HG03442 (cell line): ENCODE results near the gene SIK1.

Source experiments
- ATAC-seq: cut with Tn5 transposase; IDR thresholded peaks from one replicate; pipeline ENCODE4 v1.9.1; 2021; ENCODE audit warnings: mild to moderate bottlenecking, moderate library complexity; ENCODE audit not compliant: unreplicated experiment

The SIK1 gene

GRCh38 chr21:43369124-43369523 is 57.8 kb downstream of the SIK1 start:
- no peak for ATAC-seq

- no peak for ATAC-seq
Measured at GRCh38 chr21:43368685-43369084, 58.2 kb downstream of the SIK1 start.

GRCh38 chr21:43367859-43368258 is 59.1 kb downstream of the SIK1 start:
- no peak for ATAC-seq

DNA sequence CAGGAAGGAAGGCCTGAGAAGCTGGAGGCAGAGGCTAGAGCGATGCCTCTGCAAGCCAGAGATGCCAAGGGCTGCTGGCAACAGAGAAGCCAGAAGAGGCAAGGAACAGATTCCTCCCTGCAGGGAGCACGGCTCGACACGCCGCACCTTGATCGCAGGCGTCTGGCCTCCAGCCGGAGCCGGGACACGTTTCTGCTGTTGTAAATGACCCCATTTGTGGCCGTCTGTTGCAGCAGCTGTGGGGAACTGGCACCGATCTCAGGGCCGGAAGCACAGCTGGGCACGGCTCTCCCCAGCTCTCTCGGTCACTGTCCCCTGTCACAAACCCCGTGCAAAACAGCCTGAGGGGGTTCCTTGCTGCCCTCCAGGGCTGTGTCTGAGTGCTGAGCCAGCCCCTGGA is 59.6 kb downstream of the SIK1 start:
- ATAC-seq: no peak

GRCh38 chr21:43366656-43367055 is 60.3 kb downstream of the SIK1 start:
- no peak for ATAC-seq

- no peak for ATAC-seq
Measured at GRCh38 chr21:43365611-43366426, 61.1 kb downstream of the SIK1 start.

DNA sequence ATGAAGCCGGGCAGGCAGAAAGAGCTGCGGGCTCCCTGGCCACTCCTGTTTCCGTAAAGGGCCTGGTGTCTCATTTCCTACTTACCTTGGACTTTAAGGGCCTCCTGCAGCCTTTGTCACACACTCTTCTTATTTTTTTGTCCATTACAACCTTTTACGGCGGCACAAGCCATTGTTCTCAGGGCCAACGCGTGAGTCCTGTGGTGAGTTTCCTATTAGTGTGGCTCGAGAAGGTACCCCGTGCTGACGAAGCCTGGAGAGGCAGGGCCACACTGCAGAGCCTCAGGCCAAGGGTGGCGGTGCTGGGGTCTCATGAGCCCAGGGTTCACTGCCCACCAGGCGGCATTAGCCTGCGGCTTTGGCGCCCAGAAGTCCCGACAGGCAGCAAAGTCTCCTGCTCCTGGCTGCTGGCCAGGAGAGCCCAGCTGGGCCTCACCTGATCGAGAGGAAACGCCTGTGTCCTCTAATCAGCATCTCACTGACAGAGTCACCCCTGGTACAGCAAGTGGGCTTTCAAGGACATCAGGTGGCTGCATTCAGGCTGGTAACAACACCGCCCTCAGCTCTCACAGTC is 62.0 kb downstream of the SIK1 start:
- no peak for ATAC-seq
